Cardiac fibroblast (primary cell): ENCODE data around the gene TMEM235.

Experiments
- DNase-seq, 2 donors: peaks; one replicate each; pipeline versions ENCODE4 v3.0.0 to v3.0.0-alpha.2; 2010; ENCODE audit warnings: low read depth in 2 of 2
- H3K4me3 ChIP-seq, 2 donors: replicated peaks in 1 of 2; 1 replicate in 1 of 2; 2 replicates in 1 of 2; pipeline ENCODE4 v1.5.1; 2011; ENCODE audit warnings: low read depth in 2 of 2, low read length in 2 of 2, mild to moderate bottlenecking in 2 of 2, moderate library complexity in 1 of 2
- CTCF ChIP-seq: IDR thresholded peaks from one replicate; pipeline ENCODE4 v1.5.1; 2011; ENCODE audit warnings: low read depth, mild to moderate bottlenecking, low read length, inconsistent platforms

The TMEM235 gene

DNA sequence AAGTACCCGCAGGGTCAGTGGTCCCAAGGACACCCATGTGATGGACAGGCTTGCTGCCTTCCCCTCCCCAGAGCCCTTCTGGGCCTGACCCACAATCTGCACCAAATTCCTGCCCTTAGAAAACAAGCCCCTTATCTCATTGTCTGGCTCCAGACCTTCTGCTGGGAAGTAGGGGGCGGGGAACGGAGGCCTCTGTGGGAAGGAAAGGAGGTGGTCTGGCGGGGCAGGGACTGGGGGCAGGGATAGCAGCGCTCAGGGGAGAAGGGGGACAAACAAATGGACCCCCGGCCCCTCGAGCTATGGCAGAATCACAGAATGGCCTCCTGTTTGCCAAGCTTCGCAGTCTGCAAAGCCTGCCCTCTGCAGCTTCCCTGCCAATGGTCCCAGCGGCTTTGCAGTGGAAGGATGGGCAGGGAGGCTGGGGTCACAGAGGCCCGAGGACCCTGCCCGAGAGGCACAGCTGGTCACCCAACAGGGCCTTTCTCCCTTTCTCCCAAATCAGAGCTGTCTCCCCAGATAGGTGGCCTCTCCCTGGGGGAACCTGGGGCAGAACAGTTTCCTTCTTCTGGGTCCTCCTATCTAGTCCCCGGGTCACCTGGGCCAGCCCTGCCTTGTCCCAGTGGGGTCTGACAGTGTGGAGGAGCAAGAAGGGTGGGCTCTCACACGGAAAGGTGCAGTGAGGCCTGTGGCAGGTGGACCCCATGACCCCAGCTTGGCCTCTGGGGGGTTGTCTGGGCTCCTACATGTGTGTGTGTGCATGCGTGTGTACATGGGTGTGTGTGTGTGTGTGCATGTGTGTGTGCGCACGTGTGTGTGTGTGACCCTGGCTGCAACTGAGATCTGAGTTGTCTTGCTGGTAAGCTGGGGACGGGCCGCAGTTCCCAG lies 25.5 kb downstream of the TMEM235 start:
- DNase-seq = peak in 1 of 2 donors; percentile 80
- no peak overlapping the region for H3K4me3 ChIP-seq
- no peak for TF ChIP-seq CTCF

DNA sequence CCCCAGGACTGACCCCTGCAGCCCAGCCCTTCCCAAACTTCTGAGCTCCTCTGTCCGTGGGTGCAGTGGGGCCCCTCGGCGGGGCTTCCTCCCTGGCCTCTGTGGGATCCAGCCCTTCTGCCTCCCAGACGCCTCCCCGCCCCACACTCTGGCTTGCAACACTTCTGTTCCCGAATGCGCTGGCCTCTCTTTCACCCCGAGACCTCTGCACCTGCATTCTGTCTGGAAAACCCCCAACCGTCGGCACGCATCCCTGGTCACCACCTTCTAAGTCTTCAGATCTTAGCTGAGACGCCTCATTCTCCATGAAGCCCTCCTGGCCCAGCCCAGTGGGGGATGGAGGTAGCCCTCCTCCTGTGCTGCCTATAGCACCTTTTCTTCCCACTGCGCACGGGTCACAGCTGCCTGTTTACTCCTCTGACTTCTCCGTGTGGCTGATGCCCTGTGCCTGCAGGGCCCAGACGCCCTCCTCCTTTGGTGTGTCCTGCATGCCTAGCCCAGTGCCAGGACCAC lies 26.4 kb downstream of the TMEM235 start:
- TF ChIP-seq CTCF = no peak
- H3K4me3 ChIP-seq = no peak overlapping the region
- peak in 1 of 2 donors; percentile 87 for DNase-seq

DNA sequence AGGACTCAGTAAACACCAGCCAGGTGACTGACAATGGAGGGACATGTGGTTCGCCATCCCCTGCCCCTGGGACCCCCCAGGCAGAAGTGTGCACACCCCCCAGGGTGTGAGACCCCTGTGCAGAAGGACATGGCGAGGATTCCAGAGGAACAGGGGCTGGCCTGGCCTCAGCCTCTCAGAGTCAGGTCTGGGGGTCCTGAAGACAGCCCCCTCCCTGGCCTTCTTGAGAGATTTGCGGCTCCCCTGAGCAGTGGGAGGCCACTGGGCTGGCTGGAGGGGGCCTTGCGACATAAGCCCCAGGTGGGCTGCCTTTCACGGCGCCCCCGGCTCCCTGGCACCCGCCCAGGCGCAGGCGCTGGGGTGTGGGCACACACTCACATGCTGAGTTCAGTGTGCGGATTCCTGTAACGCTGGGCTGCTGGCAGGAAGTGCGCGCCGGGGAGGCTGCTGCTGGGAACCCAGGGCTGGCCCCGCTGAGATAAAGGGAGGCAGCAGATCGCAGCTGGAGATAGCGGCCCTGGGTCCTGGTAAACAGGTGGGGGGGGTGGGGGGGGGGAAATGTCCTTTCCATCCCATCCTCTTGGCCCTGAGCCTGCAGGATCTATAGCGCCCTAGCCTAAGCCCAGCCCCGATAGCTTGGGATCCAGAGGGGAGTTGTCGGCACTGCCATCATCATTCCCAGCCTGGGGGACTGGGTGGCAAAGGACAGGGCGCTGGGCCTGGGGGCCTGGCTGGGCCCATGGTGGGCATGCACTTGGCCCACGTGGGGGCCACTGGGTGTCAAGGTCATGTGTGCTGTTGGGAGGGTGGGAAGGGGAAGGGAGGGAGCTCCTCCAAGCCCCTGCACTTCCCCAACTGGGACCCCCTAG lies 27.1 kb downstream of the TMEM235 start:
- DNase-seq = peak in 1 of 2 donors; percentile 81
- no peak for TF ChIP-seq CTCF
- H3K4me3 ChIP-seq = no peak overlapping the region

DNA sequence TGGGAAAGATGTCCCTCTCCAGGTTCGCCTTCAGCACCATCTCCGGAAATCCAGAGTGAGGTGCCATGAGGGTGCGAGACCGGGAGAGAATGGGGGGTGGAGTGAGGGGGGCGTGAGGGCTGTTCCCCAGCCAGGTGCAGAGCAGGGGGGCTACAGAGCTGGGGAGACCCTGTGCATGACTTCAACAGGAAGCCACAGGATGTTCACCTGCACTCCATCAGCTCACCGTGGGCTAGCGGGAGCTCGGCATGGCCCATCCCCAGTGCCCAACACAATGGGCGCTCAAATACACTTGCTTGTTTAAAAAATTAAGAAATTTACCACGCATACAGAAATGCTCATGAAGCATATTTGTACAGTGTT lies 27.7 kb downstream of the TMEM235 start:
- no peak for DNase-seq
- TF ChIP-seq CTCF = no peak
- H3K4me3 ChIP-seq = no peak overlapping the region

DNA sequence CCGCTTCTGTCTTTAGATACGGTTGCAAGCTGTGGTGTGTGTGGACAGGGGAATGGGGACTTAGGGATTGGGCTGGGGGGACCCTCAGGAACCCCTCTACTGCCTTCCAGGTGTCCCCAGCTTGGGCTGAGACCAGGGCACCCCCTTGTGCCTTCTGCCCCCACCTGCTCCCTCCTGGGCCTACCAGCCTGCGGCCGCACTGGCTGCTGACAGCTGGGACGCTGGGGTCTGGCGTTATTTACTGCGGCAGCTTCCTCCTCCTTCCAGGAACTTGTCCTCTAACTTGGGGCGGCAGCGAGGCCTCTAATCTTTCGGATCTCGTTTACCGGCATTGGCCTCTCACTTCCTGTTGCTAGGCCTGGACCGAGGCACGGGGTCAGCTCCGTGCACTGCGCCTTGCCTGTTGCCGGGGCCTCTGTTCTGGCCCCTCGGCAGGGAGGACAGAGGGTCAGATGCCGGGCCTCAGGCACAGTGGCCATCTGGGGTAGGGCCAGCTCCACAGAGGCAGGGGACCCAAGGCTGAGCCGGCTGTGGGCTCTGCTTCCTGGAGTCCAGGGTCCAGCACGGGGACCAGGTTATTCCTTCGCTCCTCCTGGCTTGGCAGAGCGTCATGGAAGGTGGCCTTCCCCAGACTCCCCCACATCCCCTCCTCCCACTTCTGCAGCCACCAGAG lies 31.8 kb downstream of the TMEM235 start:
- peak in 1 of 2 donors; percentile 50 for DNase-seq
- no peak for TF ChIP-seq CTCF
- no peak overlapping the region for H3K4me3 ChIP-seq

DNA sequence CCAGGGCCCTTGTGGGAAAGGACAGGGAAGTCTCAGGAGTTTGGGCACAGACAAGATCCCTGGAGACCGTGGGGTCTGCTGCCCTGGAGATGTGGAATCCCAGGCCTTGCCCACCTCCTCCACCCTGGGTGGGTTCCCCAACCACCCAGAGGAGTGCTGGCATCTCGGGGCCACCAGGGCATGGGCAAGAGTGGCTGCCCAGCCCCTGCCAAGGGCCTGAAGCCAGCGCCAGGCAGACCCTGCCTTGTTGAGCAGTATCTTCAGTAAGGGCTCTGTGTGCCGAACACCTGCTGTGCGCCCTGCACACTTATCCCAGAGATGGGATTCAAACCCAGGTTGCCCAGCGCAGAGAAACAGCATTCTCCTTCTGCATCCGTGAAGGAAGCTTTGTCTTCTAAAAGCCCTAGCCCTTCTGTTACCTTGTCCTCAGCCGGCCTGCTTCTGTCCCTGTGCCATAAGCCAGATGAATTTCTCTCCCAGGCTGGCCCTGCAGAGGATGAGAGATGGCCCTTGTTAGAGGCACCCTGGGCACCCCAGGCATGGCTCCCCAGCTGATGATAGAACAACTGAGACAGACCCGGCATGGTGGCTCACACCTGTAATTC lies 32.4 kb downstream of the TMEM235 start:
- no peak for TF ChIP-seq CTCF
- no peak for DNase-seq
- no peak overlapping the region for H3K4me3 ChIP-seq
